Tongue (tissue), 2 donors: ENCODE results near the gene CUX1. TPM values are rescaled to one million over a fixed set of nuclear protein-coding genes. Genes with fewer than 3 reads are reported as not detected.
"Not testable (repeated sequence)": the region's sequence is repeated elsewhere in the genome, so short reads cannot be mapped to it uniquely, and the experiment has no call there.

Experiments used
- DNase-seq: peaks from one replicate; pipeline ENCODE4 v3.0.0-alpha.2; 2015
- total RNA-seq: library from RNA; depleted of rRNA; stranded (reverse); fragments of >200 nt; gene quantifications from one replicate; pipeline ENCODE4 v1.2.3, GENCODE V29; 2014

The CUX1 gene
- total RNA-seq, 1 donor from 2014 or later, result 123 TPM

DNA sequence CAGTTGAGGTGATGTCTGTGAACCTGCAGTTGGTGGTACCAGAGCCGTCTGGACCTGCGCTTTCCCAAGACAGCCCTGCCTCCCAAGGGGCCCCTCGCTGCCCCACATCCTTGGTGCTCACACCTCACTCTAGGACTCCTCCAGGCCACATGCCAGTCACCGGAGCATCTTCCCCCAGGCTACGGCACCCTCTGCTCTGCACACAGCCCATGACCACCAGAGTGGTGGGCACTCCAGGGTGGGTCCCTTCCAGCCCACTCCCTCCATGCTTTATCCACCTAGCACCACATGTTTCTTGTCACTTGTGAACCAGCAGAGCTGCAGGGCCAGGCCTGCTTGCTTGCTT is 285.6 kb downstream of the CUX1 start:
- no peak for DNase-seq

DNA sequence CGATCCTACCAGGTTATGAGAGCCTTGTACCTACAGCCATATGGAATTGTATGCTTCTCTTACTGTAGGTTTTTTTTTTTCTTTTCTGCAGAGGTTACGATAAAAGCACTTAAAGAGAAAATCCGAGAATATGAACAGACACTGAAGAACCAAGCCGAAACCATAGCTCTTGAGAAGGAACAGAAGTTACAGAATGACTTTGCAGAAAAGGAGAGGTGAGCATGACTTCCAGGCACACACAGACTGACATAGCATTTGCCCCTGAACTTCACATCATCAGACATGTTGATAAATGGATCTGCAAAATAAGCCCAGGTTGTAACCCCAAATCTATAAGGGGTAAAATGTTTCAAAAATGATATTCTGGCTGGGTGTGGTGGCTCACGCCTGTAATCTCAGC is 286.8 kb downstream of the CUX1 start:
- DNase-seq, result no peak

DNA sequence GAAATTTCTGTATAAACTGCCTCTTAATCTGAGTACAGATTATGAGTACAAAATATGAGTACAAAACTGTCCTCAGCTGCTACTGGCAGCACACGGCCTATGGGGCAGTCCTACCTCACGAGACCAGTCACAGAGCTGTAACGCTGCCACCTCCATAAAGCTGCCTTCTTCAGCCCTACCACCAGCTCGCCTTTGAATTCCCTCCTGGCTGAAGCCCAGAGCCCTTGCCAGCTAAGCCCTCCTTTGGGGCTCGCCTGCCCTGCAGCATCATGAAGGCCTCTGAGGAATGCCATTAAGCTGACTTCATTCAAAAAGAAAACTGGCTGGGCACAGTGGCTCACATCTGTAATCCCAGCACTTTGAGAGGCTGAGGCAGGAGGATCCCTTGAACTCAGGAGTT is 289.2 kb downstream of the CUX1 start:
- no peak for DNase-seq

DNA sequence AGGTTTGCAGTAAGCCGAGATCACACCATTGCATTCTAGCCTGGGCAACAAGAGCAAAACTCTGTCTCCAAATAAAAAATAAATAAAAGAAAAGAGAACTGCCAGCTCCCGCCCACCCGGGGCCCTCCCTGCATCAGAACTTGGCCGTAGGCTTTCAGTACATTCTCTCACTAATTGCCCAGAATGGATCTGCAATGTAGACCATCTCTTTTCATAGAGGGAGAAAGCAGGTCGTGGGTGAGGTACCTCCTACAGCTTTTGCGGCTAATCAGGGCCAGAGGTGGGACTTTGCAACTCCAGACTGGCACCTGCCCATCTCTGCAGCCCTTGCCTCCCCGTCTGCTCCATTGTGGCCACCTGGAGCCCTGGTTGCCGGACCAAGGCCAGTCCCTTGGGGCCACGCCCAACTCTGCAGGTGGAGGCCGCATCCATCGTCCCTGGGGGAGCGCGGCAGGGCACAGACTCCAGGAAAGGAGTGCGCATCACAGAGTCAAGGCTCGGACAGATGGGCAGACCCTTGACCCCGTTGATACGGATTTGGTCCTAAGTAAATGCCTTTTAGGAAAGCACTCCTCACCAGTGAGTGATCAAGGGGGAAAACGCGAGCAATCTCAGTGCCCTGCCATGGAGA is 290.2 kb downstream of the CUX1 start:
- no peak for DNase-seq

DNA sequence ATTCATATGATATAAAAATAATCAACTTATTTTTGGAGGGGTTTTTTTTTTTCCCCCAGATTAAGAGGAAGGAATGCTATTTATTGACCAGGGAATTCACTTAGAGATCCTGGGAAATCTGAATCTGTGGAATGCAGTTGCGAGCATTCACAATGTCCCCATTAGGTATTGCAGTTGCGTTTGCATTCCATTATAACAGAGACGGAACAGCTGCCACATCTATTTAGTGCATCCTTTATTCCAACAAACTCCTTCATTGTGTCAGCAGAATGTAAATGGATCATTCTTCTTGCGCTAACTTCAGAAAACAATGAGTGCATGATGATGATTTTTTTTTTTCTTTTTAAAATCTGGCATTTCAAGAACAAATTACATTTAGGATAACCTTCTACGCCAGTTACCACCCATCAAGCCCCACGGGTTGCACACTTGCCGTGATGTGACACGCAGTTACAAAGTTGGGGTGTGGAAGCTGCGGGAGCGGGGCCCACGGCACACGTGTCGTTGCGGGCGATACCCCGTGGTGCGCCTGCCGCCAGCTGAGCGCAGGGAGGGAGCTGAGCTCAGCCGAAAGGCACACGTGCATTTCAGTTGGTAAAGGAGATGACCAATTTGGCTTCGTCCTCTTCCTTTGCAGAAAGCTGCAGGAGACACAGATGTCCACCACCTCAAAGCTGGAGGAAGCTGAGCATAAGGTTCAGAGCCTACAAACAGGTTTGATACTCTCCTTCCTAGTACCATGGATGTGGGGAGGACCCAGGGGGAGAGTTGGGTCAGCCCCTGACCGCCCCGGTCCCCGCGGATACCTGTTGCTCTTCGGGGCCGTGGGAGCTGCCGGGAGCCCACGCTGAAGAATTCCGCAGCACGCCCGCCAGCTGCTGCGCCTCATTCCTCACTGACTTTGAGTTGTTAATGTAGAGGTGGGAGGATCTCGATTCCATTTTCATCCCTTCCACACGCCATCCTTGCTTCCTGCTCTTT is 293.9 kb downstream of the CUX1 start:
- DNase-seq, result peak; percentile 71

DNA sequence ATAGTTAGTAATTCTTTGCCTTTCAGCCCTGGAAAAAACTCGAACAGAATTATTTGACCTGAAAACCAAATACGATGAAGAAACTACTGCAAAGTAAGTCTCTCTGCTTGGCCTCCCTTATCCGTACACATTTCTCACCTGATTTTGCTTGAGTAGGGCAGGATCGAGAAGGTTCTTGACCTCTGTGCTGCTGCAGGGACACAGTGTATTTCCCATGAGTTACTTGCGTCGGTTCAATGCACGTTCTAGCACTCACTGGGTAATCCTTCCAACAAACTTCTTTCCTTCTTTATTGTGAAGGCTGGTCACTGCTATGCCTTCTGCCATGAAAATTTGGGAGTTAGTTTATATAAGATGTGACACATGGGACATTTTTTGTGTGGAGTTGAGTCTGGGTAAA is 297.8 kb downstream of the CUX1 start:
- DNase-seq, result no peak

DNA sequence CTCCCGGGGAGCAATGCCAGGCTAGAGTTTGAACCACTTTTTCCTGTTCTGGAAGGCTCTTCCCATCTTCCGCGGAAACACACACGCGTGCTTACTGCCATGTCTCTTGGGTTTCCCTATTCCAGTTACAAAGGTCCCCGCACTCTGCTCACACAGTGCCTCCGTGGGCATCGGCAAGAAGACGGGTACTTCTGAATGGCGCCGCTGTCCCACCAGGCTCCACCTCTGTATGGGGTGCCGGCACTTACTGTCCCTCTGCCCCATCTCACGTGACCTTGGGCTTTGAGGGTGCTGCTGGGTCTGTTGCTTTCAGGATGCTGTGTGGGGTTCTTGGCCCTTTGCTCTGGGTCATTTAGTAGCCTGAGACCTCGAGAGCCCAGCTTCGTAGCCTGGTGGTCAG is 298.5 kb downstream of the CUX1 start:
- no peak for DNase-seq

DNA sequence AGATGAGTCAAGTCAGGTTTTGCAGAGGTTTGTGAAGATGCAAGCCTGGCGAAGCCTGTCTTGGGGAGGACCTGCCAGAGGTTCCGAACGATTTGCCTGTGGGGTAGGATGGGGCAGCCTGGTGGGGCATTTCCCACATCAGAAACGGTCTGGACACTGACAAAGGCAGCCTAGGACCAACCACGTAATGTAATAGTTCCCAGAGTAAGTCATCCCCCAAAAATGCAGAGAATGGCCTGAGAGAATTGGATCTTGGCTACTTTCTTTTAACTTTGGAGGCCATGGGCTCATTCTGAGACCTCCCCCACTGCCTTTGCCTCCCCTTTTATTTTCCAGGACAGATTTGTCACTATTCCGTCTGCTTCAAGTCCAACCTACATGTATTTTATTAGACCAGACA is 300.3 kb downstream of the CUX1 start:
- DNase-seq, result no peak

DNA sequence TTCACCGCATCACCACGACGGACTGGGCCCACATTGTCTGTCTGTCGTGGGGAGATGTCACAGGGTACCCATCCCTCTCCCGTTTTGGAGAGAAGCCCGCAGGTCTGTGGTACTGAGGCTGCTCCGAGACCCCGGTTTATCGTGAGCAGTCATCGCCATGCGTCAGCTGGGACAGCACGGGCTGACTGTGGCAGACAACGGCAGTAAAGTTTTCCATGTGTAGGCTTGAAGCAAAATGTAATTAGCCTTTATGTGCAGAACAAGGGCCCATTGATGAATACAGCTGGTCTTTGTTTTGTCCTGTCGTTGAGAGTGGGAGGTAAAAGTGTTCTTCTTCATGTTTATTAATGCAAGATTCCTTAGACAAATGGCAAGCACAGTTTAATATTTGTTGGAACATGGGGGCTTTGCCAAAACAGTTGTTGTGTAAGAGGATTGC is 301.8 kb downstream of the CUX1 start:
- peak; percentile 79 for DNase-seq

DNA sequence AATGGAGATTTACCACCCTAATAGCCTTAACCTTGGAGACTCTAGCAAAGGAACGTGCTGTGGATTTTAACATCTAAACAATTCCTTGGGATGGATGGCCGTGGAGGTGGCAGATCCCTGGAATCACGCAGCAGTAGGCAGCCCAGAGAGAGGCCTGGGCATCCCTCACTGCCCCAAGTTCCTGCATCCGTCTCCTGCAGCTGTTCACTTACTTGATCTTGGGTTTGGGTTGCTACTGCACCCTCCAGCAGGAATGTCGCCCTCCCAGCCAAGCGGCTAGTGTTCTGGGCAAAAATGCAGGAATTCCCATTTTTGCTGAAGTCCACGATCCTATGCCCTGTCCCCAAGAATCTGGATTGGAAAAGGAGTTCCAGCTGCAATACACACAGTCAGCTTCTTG is 302.5 kb downstream of the CUX1 start:
- peak; percentile 66 for DNase-seq

DNA sequence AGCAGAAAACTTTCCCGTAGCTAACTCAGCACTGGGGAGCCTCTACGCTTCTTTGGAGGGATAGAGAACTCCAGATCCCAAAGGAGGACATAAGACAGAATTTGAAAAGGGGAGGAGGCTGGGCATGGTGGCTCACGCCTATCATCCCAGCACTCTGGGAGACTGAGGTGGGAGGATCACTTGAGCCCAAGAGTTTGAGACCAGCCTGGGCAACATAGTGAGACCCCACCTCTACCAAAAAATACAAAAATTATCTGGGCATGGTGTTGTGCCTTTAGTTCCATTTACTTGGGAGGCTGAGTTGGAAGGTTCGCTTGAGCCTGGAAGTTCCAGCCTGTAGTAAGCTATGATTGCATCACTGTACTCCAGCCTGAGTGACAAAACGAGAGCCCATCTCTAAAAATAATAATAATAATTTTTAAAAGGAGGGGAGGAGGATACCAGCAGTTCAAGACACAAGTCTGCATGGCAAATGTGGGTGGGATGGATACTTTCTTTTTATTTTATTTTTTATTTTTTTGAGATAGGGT is 303.3 kb downstream of the CUX1 start:
- DNase-seq, result no peak

DNA sequence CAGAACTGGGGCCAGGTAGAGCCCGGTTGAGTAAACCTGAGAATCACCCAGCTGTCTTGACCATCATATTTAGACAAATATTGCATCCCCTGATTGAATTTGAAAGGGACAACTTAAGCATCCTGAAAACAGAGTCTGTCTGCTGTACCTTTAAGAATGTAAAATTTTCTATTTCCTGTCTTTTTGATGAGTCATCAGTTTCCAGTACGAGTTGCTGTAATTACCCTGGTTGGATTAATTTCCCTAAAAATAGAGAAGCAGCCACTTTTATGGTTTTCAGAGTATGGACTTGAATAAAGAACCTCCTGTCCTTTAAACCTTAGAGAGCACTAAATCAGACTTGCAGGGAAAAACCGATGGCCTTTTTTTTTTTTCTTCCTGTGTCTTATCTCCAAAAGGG is 304.6 kb downstream of the CUX1 start:
- no peak for DNase-seq

DNA sequence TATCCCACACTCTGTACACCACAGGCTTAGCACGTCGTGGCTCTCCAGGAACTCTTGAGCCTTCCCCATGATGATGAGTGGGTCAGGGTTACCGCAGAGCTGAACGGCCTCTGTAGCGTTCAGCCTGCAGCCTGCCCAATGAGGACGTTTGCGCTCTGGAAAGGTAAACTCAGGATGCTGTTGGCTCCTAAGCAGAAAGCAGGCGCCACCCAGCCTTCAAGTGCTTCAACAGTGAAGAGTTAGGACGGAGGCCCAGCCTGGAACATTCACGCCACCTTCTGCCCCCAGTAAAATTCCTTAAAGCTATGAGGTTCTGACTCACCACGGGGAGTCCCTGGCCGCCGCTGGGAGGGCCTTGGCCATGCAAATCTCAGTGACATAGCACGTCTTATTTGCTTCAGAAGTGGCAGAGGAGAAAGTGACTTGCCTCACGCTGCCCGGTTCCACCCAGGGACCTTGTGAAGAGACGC is 307.7 kb downstream of the CUX1 start:
- DNase-seq, result no peak

DNA sequence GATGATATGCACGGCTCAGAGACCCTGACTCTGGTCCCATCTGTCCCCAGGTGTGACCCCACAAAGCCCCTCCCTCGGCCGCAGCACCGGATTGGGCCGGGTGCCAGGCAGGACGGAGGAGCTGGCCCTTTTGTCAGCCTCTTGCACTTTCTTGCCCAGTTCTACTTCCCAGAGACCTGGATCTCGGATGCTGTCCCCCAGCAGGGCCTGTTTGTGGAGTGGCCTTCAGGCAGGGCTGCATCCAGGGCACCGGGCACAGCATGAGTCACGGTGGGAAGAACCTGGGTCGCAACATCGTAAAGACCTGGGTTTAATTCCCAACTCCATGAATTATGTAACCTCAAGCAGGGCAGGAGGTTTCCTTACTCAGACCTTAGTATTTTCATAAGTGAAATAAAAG is 310.9 kb downstream of the CUX1 start:
- no peak for DNase-seq

DNA sequence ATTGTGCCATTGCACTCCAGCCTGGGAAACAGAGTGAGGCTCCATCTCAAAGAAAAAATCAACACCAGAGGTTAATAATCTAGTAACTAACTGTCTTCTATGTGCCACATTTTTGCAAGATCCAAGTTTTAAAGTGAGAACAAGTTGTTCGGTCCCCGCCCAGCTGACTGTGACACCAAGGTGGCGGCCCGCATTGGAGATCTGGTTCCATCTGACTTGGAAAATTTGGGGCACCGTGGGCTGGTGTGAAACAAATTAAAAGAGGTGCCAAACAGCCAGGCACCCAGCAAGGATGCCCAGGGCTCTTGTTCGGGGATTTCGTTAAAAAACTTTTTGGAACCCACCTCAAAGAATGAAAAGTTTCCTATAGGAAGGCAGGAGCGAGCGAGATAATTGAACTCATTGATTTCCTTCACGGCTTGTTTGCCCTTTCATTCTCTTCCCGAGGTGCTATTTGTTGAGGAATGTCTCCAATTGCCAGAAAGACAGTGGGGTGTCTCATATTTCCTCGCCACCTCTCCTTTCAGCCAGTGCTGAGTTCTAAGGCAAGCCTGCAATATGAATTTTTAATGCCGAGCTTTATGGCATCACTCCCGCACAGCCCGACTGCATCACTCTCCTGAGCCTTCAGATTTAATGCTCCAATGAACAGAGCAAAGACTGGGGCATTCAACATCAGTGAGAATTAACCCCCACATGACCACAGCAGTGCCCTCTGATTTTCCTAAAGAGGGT is 312.4 kb downstream of the CUX1 start:
- DNase-seq, result no peak

DNA sequence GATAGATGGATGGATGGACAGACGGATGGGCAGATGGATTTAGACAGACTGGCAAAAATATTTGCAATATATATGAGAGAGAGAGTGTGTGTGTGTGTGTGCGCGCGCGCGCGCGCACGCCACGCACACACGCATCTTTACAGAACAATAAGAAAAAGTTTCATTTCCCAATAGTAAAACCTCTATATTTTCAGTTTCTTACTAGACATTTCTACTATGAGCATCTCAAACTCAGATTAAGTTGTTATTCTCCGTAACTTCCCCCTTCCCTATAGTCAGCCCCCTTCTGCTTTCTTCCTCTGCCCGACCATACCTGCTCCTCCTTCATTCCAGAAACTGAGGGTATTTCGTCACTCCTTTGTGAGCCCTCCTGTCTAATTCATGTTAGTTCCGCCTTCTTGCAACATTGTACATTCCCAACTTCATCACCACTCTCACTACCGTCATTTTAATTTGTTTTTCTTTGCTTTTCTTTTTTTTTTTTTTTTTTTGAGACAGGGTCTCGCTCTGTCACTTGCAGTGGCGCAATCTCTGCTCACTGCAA is 314.9 kb downstream of the CUX1 start:
- DNase-seq, result no peak

DNA sequence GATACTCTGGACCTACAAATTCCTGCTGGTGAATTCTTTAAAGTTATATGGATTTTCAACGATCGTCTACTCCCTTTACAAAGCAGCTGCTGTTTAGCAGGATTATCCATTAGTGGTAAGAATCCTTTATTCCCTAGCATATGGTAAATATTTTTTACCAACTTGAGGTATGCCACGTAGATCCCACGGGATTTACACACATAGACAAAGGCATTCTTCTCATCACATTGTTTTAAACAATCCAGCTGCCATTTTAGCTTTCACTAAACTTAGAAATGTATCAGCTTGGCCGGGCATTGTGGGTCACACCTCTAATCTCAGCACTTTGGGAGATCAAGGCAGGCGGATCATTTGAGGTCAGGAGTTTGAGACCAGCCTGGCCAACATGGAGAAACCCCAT is 321.2 kb downstream of the CUX1 start:
- DNase-seq, result no peak

DNA sequence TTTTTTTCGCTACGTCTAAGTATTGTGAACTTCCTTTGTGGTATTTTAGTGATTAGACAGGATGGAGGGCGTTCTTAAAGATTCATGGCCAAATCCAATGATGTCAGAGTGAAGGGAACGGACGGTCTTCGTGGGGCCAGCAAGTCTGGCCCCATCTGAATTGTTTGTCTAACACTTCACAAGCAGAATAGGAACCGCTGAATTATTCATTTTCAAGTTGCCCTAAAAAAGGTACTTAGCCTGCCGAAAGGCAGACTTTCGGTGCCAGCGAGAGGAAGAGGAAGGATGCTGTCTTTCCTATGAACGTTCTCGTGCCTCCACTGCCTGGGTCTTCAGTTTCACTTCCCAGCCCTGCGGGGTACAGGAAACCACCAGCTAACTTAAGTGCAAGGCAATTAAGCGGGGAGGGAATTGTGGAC is 323.5 kb downstream of the CUX1 start:
- no peak for DNase-seq

DNA sequence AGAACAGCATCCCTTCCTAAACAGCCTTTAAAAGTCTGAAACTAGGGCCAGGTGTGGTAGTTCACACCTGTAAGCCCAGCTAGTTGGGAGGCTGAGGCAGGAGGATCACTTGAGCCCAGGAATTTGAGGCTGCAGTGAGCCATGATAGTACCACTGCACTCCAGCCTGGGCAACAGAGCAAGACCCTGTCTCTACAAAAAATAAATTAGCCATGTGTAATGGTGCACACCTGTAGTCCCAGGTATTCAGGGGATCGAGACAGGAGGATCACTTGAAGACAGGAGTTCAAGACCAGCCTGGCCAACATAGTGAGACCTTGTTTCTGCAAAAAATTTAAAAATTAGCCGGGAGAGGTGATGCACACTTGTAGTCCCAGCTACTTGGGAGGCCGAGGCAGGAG is 325.0 kb downstream of the CUX1 start:
- not testable (repeated sequence) for DNase-seq

DNA sequence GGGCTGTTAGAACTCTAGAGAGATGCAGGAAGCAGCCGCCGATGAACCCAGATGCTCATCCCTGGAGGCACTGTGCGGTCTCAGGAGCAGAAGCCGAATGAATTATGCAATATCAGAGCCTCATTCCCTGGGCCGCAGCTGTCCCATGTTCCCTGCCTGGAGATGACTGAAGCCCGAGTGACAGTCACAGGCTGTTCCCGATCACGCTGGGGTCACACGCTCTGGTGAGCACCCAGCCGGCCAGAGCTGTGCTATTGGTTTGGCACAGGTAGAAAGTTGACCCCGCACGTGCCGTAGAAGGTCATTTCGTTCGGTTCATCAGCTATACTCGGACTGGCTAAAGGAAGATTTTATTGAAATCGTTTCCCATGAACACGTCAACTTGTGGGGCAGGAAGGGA is 328.7 kb downstream of the CUX1 start:
- DNase-seq, result peak; percentile 65

DNA sequence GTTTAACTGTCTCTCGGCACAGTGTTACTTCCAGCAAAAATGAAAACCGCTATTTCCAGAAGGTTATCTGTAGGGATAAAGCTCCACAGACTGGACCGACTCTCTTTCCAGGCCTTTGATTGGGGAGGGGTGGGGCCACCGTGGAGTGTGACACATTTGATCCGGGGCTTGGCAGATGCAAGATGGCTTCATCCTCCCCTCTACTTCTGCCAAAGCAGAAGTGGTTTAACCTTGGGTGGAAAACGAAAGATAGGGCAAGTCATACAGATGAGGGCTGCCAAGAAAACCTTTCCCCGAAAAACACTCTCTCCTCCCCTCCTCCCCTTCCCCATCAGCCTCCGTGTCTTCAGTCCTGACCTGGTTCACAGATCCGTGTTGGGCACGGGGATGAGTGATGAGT is 329.6 kb downstream of the CUX1 start:
- DNase-seq, result peak; percentile 73

DNA sequence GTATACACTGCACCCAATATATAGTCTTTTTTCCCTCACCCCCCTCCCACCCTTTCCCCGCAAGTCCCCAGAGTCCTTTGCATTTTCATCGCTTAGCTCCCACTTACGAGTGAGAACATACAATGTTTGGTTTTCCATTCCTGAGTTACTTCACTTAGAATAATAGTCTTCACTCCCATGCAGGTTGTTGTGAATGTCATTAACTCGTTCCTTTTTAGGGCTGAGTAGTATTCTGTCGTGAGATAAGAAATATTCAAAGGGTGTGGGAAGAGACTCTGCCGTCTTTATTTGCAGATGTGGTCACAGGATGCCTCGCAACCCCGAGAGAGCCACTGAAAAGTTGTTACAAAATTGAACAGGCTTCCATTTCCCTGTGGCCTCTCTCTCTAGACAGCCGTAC is 331.4 kb downstream of the CUX1 start:
- no peak for DNase-seq
